Suprapubic skin (tissue), 3 donors: ENCODE results near the gene MRPL16.

ENCODE experiments used
- CTCF ChIP-seq, 2 donors: fragments of 200-600 bp in 1 of 2; fragments of 450-650 bp in 1 of 2; sonication (generic) in 1 of 2; IDR thresholded peaks; one replicate each; pipeline ENCODE4 v1.5.1; 2016 to 2019; ENCODE audit warnings: antibody characterized with exemption in 2 of 2, mild to moderate bottlenecking in 1 of 2, moderate library complexity in 1 of 2
- EP300 ChIP-seq: sonication (generic); formaldehyde crosslinking; IDR thresholded peaks from one replicate; pipeline ENCODE4 v1.6.1; 2017; ENCODE audit warnings: antibody characterized with exemption
- POLR2A ChIP-seq, 2 donors: fragments of 450-650 bp; IDR thresholded peaks; one replicate each; pipeline ENCODE4 v1.6.1; 2017; ENCODE audit warnings: antibody characterized with exemption in 2 of 2, mild to moderate bottlenecking in 2 of 2, moderate library complexity in 2 of 2

- TF ChIP-seq EP300 (no peak), CTCF (IDR thresholded peaks at IDR 0.05) (no peak), POLR2A (IDR thresholded peaks at IDR 0.05) (no peak)
Observed at GRCh38 chr11:59801981-59802638, 8.5 kb downstream of the MRPL16 start.
